Germinal center (tissue), 1 donor: ENCODE results near the gene GP1BB.
"Not testable (repeated sequence)": the region's sequence is repeated elsewhere in the genome, so short reads cannot be mapped to it uniquely, and the experiment has no call there.

ENCODE experiments used
- DNase-seq: peaks from one replicate; pipeline ENCODE4 v3.0.0; 2012; ENCODE audit warnings: mixed read lengths, low spot score

The GP1BB gene

GRCh38 chr22:19714312-19715187, 8.8 kb upstream of the GP1BB start, which contains the start of gene SEPTIN5:
TSS of gene SEPTIN5 (plus strand) at chr22:19714503. CDS start at chr22:19714589, 86 bp downstream.
- no peak for DNase-seq

GRCh38 chr22:19715188-19715930, 8.0 kb upstream of the GP1BB start:
- DNase-seq = no peak

GRCh38 chr22:19716041-19716828, 7.1 kb upstream of the GP1BB start:
- no peak for DNase-seq

- DNase-seq = no peak
Measured at GRCh38 chr22:19716829-19717105, 6.6 kb upstream of the GP1BB start.

GRCh38 chr22:19717181-19717580, 6.2 kb upstream of the GP1BB start:
- DNase-seq = no peak

GRCh38 chr22:19717691-19718455, 5.5 kb upstream of the GP1BB start:
- DNase-seq = peak; percentile 89

GRCh38 chr22:19718456-19719049, 4.8 kb upstream of the GP1BB start:
- DNase-seq = no peak

GRCh38 chr22:19719050-19719482, 4.3 kb upstream of the GP1BB start:
- DNase-seq = no peak

GRCh38 chr22:19719488-19720021, 3.8 kb upstream of the GP1BB start:
- no peak for DNase-seq

GRCh38 chr22:19720150-19720827, 3.0 kb upstream of the GP1BB start:
- DNase-seq = no peak

GRCh38 chr22:19720999-19721329, 2.4 kb upstream of the GP1BB start:
- no peak for DNase-seq

- DNase-seq = no peak
Measured at GRCh38 chr22:19721330-19722177, 1.8 kb upstream of the GP1BB start.

GRCh38 chr22:19722178-19722981, 959 bp upstream of the GP1BB start:
- DNase-seq = no peak

GRCh38 chr22:19722982-19723231, 432 bp upstream of the GP1BB start:
- no peak for DNase-seq

GRCh38 chr22:19723983-19724827, 866 bp downstream of the GP1BB start:
- no peak for DNase-seq

GRCh38 chr22:19724927-19725661, 1.8 kb downstream of the GP1BB start:
- no peak for DNase-seq

- not testable (repeated sequence) for DNase-seq
Measured at GRCh38 chr22:19726064-19726788, 2.9 kb downstream of the GP1BB start.
